Gastroesophageal sphincter (tissue), 3 donors: ENCODE data around the gene A1BG.

Source experiments
- EP300 ChIP-seq: sonication (generic); formaldehyde crosslinking; IDR thresholded peaks from one replicate; pipeline ENCODE4 v1.6.1; 2017; ENCODE audit warnings: antibody characterized with exemption, mild to moderate bottlenecking
- POLR2A ChIP-seq, 2 donors: fragments of 450-650 bp; IDR thresholded peaks; one replicate each; pipeline ENCODE4 v1.6.1; 2017; ENCODE audit warnings: antibody characterized with exemption in 2 of 2, mild to moderate bottlenecking in 2 of 2, moderate library complexity in 1 of 2
- POLR2AphosphoS5 ChIP-seq: sonication (generic); formaldehyde crosslinking; IDR thresholded peaks from one replicate; pipeline ENCODE4 v1.6.1; 2017; ENCODE audit warnings: antibody characterized with exemption
- TF ChIP-seq, protein P1 (sequence below), 4 experiments: fragments of 200-600 bp in 2 of 4; fragments of 450-650 bp in 2 of 4; sonication (generic) in 1 of 4; IDR thresholded peaks; one replicate each; pipeline ENCODE4 v1.5.1; 2017 to 2019; ENCODE audit warnings: antibody characterized with exemption in 4 of 4, mild to moderate bottlenecking in 2 of 4, moderate library complexity in 2 of 4

DNA sequence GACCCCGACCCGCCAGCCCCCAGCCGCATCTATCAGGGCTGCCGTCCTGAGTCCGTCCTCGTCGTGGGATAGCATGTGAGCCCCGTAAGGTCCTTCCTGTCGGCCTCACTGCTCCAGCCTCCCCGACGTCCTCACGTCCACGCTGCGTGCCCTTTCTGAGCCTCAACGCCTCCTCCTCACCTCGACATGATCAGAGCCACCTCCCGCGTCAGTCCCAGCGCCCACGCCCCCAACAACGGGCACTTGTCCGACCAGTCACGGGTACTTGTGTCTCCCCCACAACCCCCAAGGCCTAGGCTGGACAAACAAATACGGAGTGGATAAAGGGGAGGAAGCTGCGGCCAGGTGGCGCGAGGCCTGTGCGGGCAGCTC is 8.6 kb upstream of the A1BG start:
- TF ChIP-seq, protein P1, sequence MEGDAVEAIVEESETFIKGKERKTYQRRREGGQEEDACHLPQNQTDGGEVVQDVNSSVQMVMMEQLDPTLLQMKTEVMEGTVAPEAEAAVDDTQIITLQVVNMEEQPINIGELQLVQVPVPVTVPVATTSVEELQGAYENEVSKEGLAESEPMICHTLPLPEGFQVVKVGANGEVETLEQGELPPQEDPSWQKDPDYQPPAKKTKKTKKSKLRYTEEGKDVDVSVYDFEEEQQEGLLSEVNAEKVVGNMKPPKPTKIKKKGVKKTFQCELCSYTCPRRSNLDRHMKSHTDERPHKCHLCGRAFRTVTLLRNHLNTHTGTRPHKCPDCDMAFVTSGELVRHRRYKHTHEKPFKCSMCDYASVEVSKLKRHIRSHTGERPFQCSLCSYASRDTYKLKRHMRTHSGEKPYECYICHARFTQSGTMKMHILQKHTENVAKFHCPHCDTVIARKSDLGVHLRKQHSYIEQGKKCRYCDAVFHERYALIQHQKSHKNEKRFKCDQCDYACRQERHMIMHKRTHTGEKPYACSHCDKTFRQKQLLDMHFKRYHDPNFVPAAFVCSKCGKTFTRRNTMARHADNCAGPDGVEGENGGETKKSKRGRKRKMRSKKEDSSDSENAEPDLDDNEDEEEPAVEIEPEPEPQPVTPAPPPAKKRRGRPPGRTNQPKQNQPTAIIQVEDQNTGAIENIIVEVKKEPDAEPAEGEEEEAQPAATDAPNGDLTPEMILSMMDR (IDR thresholded peaks at IDR 0.05) = no peak
- TF ChIP-seq EP300 (no peak), POLR2A (IDR thresholded peaks at IDR 0.05) (no peak), POLR2AphosphoS5 (no peak)
